Measurements from ENCODE around the gene TC2N. TPM values are rescaled to one million over a fixed set of nuclear protein-coding genes. Genes with fewer than 3 reads are reported as not detected.

TC2N gene
- polyA plus RNA-seq, 3 donors = 0.24 to 0.55 TPM; not detected in 1

DNA sequence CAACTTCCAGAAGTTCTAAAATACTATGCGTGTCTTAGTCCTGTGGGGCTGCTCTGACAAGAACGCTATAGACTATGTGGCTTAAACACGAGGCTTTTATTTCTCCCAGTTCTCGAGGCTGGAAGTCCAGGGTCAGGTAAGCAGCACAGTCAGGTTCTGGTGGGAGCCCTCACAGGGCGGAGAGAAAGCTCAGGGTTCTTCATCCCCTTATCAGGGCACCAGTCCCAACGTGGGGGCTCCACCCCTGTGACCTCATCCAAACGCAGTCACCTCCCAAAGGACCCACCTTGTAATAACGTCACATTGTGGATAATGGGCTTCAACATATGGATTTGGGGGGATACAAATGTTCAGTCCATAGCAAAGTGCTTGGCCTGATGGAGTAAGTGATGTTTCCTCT, 37.1 kb upstream of the TC2N start:
- Mint-ChIP-seq H3K4me3 (no peak overlapping the region), H3K27ac (no peak overlapping the region), H3K27me3 (ENCODE audit: low read depth in 3 of 3) (peaks cover 0 to 2% (median 2%) of the 10 kb centered on the region in 3 donors), H3K9me3 (peaks cover 0 to 4% (median 2%) of the 10 kb centered on the region in 7 donors), H3K4me1 (no peaks in the 10 kb centered on the region), H3K36me3 (no peaks in the 10 kb centered on the region)
- H3K4me2 ChIP-seq (replicated peaks; ENCODE audit: extremely low read depth, low read length, poor library complexity, severe bottlenecking) = no peak overlapping the region
- no peaks in the 10 kb centered on the region for H3K9me3 ChIP-seq (replicated peaks in 1 of 2; ENCODE audit: control insufficient read depth in 1 of 2, insufficient read depth in 1 of 2, low read length in 2 of 2)
- H3K27ac ChIP-seq (ENCODE audit: low read depth in 1 of 2, low read length in 2 of 2) = no peak overlapping the region
- no peak overlapping the region for H3K4me3 ChIP-seq (replicated peaks in 1 of 3; ENCODE audit: low read depth in 2 of 3, low read length in 3 of 3)
- no peaks in the 10 kb centered on the region for H3K27me3 ChIP-seq (ENCODE audit: control insufficient read depth in 2 of 2, insufficient read depth in 2 of 2, low read length in 2 of 2)
- H3K4me1 ChIP-seq (ENCODE audit: control insufficient read depth in 1 of 2, insufficient read depth in 2 of 2, low read length in 2 of 2) = no peaks in the 10 kb centered on the region
- no peak overlapping the region for H3K9ac ChIP-seq (ENCODE audit: insufficient read depth, low read length, poor library complexity, severe bottlenecking)
- 100% methylated on average over 5 of the region's 8 CpGs for WGBS (ENCODE audit: insufficient coverage)
- H2AFZ ChIP-seq (ENCODE audit: insufficient read depth, low read depth, low read length, poor library complexity, severe bottlenecking) = no peak overlapping the region
- TF ChIP-seq, protein P1, sequence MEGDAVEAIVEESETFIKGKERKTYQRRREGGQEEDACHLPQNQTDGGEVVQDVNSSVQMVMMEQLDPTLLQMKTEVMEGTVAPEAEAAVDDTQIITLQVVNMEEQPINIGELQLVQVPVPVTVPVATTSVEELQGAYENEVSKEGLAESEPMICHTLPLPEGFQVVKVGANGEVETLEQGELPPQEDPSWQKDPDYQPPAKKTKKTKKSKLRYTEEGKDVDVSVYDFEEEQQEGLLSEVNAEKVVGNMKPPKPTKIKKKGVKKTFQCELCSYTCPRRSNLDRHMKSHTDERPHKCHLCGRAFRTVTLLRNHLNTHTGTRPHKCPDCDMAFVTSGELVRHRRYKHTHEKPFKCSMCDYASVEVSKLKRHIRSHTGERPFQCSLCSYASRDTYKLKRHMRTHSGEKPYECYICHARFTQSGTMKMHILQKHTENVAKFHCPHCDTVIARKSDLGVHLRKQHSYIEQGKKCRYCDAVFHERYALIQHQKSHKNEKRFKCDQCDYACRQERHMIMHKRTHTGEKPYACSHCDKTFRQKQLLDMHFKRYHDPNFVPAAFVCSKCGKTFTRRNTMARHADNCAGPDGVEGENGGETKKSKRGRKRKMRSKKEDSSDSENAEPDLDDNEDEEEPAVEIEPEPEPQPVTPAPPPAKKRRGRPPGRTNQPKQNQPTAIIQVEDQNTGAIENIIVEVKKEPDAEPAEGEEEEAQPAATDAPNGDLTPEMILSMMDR (IDR thresholded peaks at IDR 0.05) = no peak
- no peaks in the 10 kb centered on the region for H3K79me2 ChIP-seq (ENCODE audit: insufficient read depth, low read length)
- no peak for DNase-seq
- no peaks in the 10 kb centered on the region for H3K36me3 ChIP-seq (replicated peaks in 1 of 2; ENCODE audit: control insufficient read depth in 1 of 2, insufficient read depth in 2 of 2, low read length in 2 of 2)
- intact Hi-C loops (cut with micrococcal nuclease) = no loop called here
- no peaks in the 10 kb centered on the region for H4K20me1 ChIP-seq (ENCODE audit: insufficient read depth, low read length)

DNA sequence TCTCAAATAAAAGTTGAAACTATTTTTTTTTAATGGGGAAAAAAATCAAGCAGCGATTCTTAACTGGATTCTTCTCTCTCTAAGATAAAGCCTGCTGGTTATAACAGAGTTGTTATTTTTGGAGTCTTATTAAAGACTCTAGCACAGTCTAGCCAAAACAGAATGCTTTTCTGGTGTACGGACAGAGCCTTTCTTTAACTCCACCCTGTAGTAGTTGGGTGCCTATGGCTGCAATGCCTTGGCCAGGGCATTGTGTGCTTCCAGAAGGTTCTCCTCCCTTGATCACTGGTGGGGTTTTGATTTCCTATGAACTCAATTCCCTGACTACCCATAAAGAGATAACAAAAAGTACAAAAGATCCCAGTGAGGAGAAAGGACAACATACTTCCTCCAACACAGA, 35.7 kb upstream of the TC2N start:
- no peaks in the 10 kb centered on the region for H3K27me3 ChIP-seq (ENCODE audit: control insufficient read depth in 2 of 2, insufficient read depth in 2 of 2, low read length in 2 of 2)
- intact Hi-C loops (cut with micrococcal nuclease) = no loop called here
- Mint-ChIP-seq H3K27ac (no peak overlapping the region), H3K4me1 (no peaks in the 10 kb centered on the region), H3K27me3 (ENCODE audit: low read depth in 3 of 3) (peaks cover 0 to 2% (median 2%) of the 10 kb centered on the region in 3 donors), H3K9me3 (peaks cover 0 to 4% (median 2%) of the 10 kb centered on the region in 7 donors), H3K4me3 (no peak overlapping the region), H3K36me3 (no peaks in the 10 kb centered on the region)
- no CpG with 5 or more reads among the region's 2 CpGs for WGBS (ENCODE audit: insufficient coverage)
- H2AFZ ChIP-seq (ENCODE audit: insufficient read depth, low read depth, low read length, poor library complexity, severe bottlenecking) = no peak overlapping the region
- H3K4me2 ChIP-seq (replicated peaks; ENCODE audit: extremely low read depth, low read length, poor library complexity, severe bottlenecking) = no peak overlapping the region
- H3K27ac ChIP-seq (ENCODE audit: low read depth in 1 of 2, low read length in 2 of 2) = no peak overlapping the region
- H4K20me1 ChIP-seq (ENCODE audit: insufficient read depth, low read length) = no peaks in the 10 kb centered on the region
- H3K36me3 ChIP-seq (replicated peaks in 1 of 2; ENCODE audit: control insufficient read depth in 1 of 2, insufficient read depth in 2 of 2, low read length in 2 of 2) = no peaks in the 10 kb centered on the region
- no peak overlapping the region for H3K9ac ChIP-seq (ENCODE audit: insufficient read depth, low read length, poor library complexity, severe bottlenecking)
- H3K9me3 ChIP-seq (replicated peaks in 1 of 2; ENCODE audit: control insufficient read depth in 1 of 2, insufficient read depth in 1 of 2, low read length in 2 of 2) = no peaks in the 10 kb centered on the region
- DNase-seq = no peak
- no peak overlapping the region for H3K4me3 ChIP-seq (replicated peaks in 1 of 3; ENCODE audit: low read depth in 2 of 3, low read length in 3 of 3)
- no peaks in the 10 kb centered on the region for H3K4me1 ChIP-seq (ENCODE audit: control insufficient read depth in 1 of 2, insufficient read depth in 2 of 2, low read length in 2 of 2)
- TF ChIP-seq, protein P1 (IDR thresholded peaks at IDR 0.05) = no peak
- no peaks in the 10 kb centered on the region for H3K79me2 ChIP-seq (ENCODE audit: insufficient read depth, low read length)
